ENCODE measurements around the gene PITHD1.
"Not testable (repeated sequence)": the region's sequence is repeated elsewhere in the genome, so short reads cannot be mapped to it uniquely, and the experiment has no call there.

The PITHD1 gene

GRCh38 chr1:23792151-23792945, 14.1 kb downstream of the PITHD1 start:
- no peak for DNase-seq
- Mint-ChIP-seq H3K27me3 (no peaks in the 10 kb centered on the region), H3K27ac (peak overlapping the region in 1 of 2 donors; percentile 19), H3K4me1 (peaks cover 52% of the 10 kb centered on the region), H3K4me3 (peak overlapping the region; percentile 86 to 94), H3K9me3 (no peaks in the 10 kb centered on the region)
- ATAC-seq = no peak

GRCh38 chr1:23793018-23793781, 15.0 kb downstream of the PITHD1 start:
- Mint-ChIP-seq H3K4me1 (peaks cover 52% of the 10 kb centered on the region), H3K27me3 (no peaks in the 10 kb centered on the region), H3K27ac (peak overlapping the region; percentile 63 to 72), H3K4me3 (peak overlapping the region; percentile 29 to 46), H3K9me3 (no peaks in the 10 kb centered on the region)
- peak; percentile 30 for ATAC-seq
- peak in 1 of 2 donors; percentile 49 for DNase-seq

- Mint-ChIP-seq H3K9me3 (no peaks in the 10 kb centered on the region), H3K27ac (no peak overlapping the region), H3K4me3 (no peak overlapping the region), H3K27me3 (no peaks in the 10 kb centered on the region), H3K4me1 (peaks cover 61% of the 10 kb centered on the region)
- ATAC-seq (no peak), DNase-seq (no peak)
Measured at GRCh38 chr1:23793861-23794731, 15.9 kb downstream of the PITHD1 start.

GRCh38 chr1:23794732-23795182, 16.5 kb downstream of the PITHD1 start:
- not testable (repeated sequence) for H3K27ac Mint-ChIP-seq, H3K9me3 Mint-ChIP-seq, DNase-seq, ATAC-seq, H3K27me3 Mint-ChIP-seq
- peak overlapping the region in 1 of 2 donors; percentile 5 for H3K4me3 Mint-ChIP-seq
- peaks cover 67% of the 10 kb centered on the region for H3K4me1 Mint-ChIP-seq

GRCh38 chr1:23795676-23796465, 17.7 kb downstream of the PITHD1 start:
- Mint-ChIP-seq H3K4me3 (no peak overlapping the region), H3K27ac (peak overlapping the region in 1 of 2 donors; percentile 65), H3K27me3 (no peaks in the 10 kb centered on the region), H3K9me3 (no peaks in the 10 kb centered on the region), H3K4me1 (peaks cover 60% of the 10 kb centered on the region)
- DNase-seq (no peak), ATAC-seq (no peak)

- ATAC-seq (no peak), DNase-seq (no peak)
- H3K9me3 Mint-ChIP-seq = no peaks in the 10 kb centered on the region
- H3K4me1 Mint-ChIP-seq = peaks cover 63% of the 10 kb centered on the region
- no peaks in the 10 kb centered on the region for H3K27me3 Mint-ChIP-seq
- H3K4me3 Mint-ChIP-seq = no peak overlapping the region
- no peak overlapping the region for H3K27ac Mint-ChIP-seq
Measured at GRCh38 chr1:23796466-23797271, 18.5 kb downstream of the PITHD1 start.

- Mint-ChIP-seq H3K4me3 (no peak overlapping the region), H3K27me3 (no peaks in the 10 kb centered on the region), H3K9me3 (no peaks in the 10 kb centered on the region), H3K27ac (no peak overlapping the region), H3K4me1 (peaks cover 59% of the 10 kb centered on the region)
- DNase-seq (no peak), ATAC-seq (no peak)
Measured at GRCh38 chr1:23797478-23798448, 19.5 kb downstream of the PITHD1 start.

GRCh38 chr1:23798662-23799142, 20.5 kb downstream of the PITHD1 start:
- no peaks in the 10 kb centered on the region for H3K9me3 Mint-ChIP-seq
- no peak for DNase-seq
- H3K27me3 Mint-ChIP-seq = no peaks in the 10 kb centered on the region
- no peak for ATAC-seq
- H3K4me1 Mint-ChIP-seq = peaks cover 50% of the 10 kb centered on the region
- no peak overlapping the region for H3K27ac Mint-ChIP-seq
- peak overlapping the region in 1 of 2 donors; percentile 93 for H3K4me3 Mint-ChIP-seq

GRCh38 chr1:23799255-23799569, 21.0 kb downstream of the PITHD1 start:
- Mint-ChIP-seq H3K4me1 (peaks cover 45% of the 10 kb centered on the region), H3K9me3 (no peaks in the 10 kb centered on the region), H3K27me3 (no peaks in the 10 kb centered on the region), H3K27ac (no peak overlapping the region), H3K4me3 (peak overlapping the region; percentile 93 to 98)
- no peak for ATAC-seq
- no peak for DNase-seq

- DNase-seq (peak; percentile 28 to 52), ATAC-seq (peak; percentile 29)
- Mint-ChIP-seq H3K27me3 (no peaks in the 10 kb centered on the region), H3K27ac (peak overlapping the region; percentile 21 to 70), H3K4me3 (peak overlapping the region; percentile 93 to 98), H3K4me1 (peaks cover 39% of the 10 kb centered on the region), H3K9me3 (no peaks in the 10 kb centered on the region)
Measured at GRCh38 chr1:23799570-23800399, 21.6 kb downstream of the PITHD1 start.

- Mint-ChIP-seq H3K4me1 (peaks cover 42% of the 10 kb centered on the region), H3K27ac (peak within 1 kb of the TSS; percentile 70 to 87), H3K4me3 (peak within 1 kb of the TSS; percentile 93 to 98), H3K9me3 (no peaks in the 10 kb centered on the region), H3K27me3 (no peaks in the 10 kb centered on the region)
- DNase-seq (peak; percentile 93 to 94), ATAC-seq (peak; percentile 90)
Measured at GRCh38 chr1:23800400-23801337, 22.5 kb downstream of the PITHD1 start, which contains the start of gene GALE. Gene GALE, minus strand, starts transcription at chr1:23800754. Its CDS starts 1,747 bp downstream, at chr1:23799007.
